Memory B cell (primary cell): Measurements from ENCODE around the gene HSPG2.
"Not testable (repeated sequence)": the region's sequence is repeated elsewhere in the genome, so short reads cannot be mapped to it uniquely, and the experiment has no call there.

Experiments
- ATAC-seq: fragments of 150-1000 bp; cut with Tn5 transposase; 2 replicates; pipeline ENCODE4 v1.10.0; 2021; ENCODE audit warnings: low read depth, mild to moderate bottlenecking, moderate library complexity
- DNase-seq, 2 donors: peaks; one replicate each; pipeline ENCODE4 v3.0.0; 2022; ENCODE audit warnings: low spot score in 2 of 2
- H3K27ac Mint-ChIP-seq: one replicate; pipeline ENCODE4 v1.8.0; 2022; ENCODE audit warnings: mild to moderate bottlenecking, moderate library complexity, mixed read lengths
- H3K27me3 Mint-ChIP-seq: one replicate; pipeline ENCODE4 v1.8.0; 2022; ENCODE audit warnings: mixed read lengths
- H3K36me3 Mint-ChIP-seq: one replicate; pipeline ENCODE4 v1.8.0; 2022; ENCODE audit warnings: mild to moderate bottlenecking, mixed read lengths
- H3K4me1 Mint-ChIP-seq: one replicate; pipeline ENCODE4 v1.8.0; 2022; ENCODE audit warnings: mixed read lengths
- H3K4me3 Mint-ChIP-seq: one replicate; pipeline ENCODE4 v1.8.0; 2022; ENCODE audit warnings: mild to moderate bottlenecking, moderate library complexity, mixed read lengths
- H3K9me3 Mint-ChIP-seq: one replicate; pipeline ENCODE4 v1.8.0; 2022; ENCODE audit warnings: mixed read lengths

The HSPG2 gene

GRCh38 chr1:21967216-21967615, 30.1 kb upstream of the HSPG2 start:
- not testable (repeated sequence) for H3K4me1 Mint-ChIP-seq, H3K4me3 Mint-ChIP-seq, H3K27me3 Mint-ChIP-seq

GRCh38 chr1:21966247-21967000, 29.3 kb upstream of the HSPG2 start:
- DNase-seq (no peak), ATAC-seq (no peak)
- H3K4me3 Mint-ChIP-seq: no peak overlapping the region

More at GRCh38 chr1:21967216-21967615, 30.1 kb upstream of the HSPG2 start:
- not testable (repeated sequence) for DNase-seq, ATAC-seq, H3K27ac Mint-ChIP-seq, H3K36me3 Mint-ChIP-seq, H3K9me3 Mint-ChIP-seq

GRCh38 chr1:21963477-21964217, 26.5 kb upstream of the HSPG2 start:
- Mint-ChIP-seq H3K9me3 (no peaks in the 10 kb centered on the region), H3K27me3 (peaks cover 8% of the 10 kb centered on the region), H3K4me3 (no peak overlapping the region), H3K36me3 (no peaks in the 10 kb centered on the region), H3K27ac (no peak overlapping the region), H3K4me1 (peaks cover 3% of the 10 kb centered on the region)
- ATAC-seq: peak; percentile 97
- DNase-seq: peak; percentile 87 to 91

More at GRCh38 chr1:21966247-21967000, 29.3 kb upstream of the HSPG2 start:
- Mint-ChIP-seq H3K4me1 (peaks cover 3% of the 10 kb centered on the region), H3K36me3 (no peaks in the 10 kb centered on the region), H3K27ac (no peak overlapping the region), H3K9me3 (no peaks in the 10 kb centered on the region), H3K27me3 (peaks cover 9% of the 10 kb centered on the region)

- ATAC-seq (no peak), DNase-seq (no peak)
- peaks cover 8% of the 10 kb centered on the region for H3K4me1 Mint-ChIP-seq
- no peaks in the 10 kb centered on the region for H3K9me3 Mint-ChIP-seq
- H3K27ac Mint-ChIP-seq: no peak overlapping the region
- no peaks in the 10 kb centered on the region for H3K36me3 Mint-ChIP-seq
- H3K4me3 Mint-ChIP-seq: no peak overlapping the region
- H3K27me3 Mint-ChIP-seq: peaks cover 15% of the 10 kb centered on the region
Observed at GRCh38 chr1:21961799-21962198, 24.7 kb upstream of the HSPG2 start.

- H3K36me3 Mint-ChIP-seq: no peaks in the 10 kb centered on the region
- H3K9me3 Mint-ChIP-seq: no peaks in the 10 kb centered on the region
- peaks cover 13% of the 10 kb centered on the region for H3K27me3 Mint-ChIP-seq
- peaks cover 8% of the 10 kb centered on the region for H3K4me1 Mint-ChIP-seq
- DNase-seq (no peak), ATAC-seq (no peak)
- no peak overlapping the region for H3K4me3 Mint-ChIP-seq
- no peak overlapping the region for H3K27ac Mint-ChIP-seq
Observed at GRCh38 chr1:21961337-21961736, 24.2 kb upstream of the HSPG2 start.

- H3K27ac Mint-ChIP-seq: no peak overlapping the region
- DNase-seq (no peak), ATAC-seq (peak; percentile 62)
- H3K9me3 Mint-ChIP-seq: no peaks in the 10 kb centered on the region
- H3K4me1 Mint-ChIP-seq: peaks cover 4% of the 10 kb centered on the region
- no peaks in the 10 kb centered on the region for H3K36me3 Mint-ChIP-seq
- H3K4me3 Mint-ChIP-seq: no peak overlapping the region
- peaks cover 11% of the 10 kb centered on the region for H3K27me3 Mint-ChIP-seq
Observed at GRCh38 chr1:21956720-21957552, 19.8 kb upstream of the HSPG2 start.

- no peak for DNase-seq
- Mint-ChIP-seq H3K4me3 (no peak overlapping the region), H3K9me3 (no peaks in the 10 kb centered on the region), H3K27me3 (peaks cover 11% of the 10 kb centered on the region), H3K27ac (no peak overlapping the region), H3K4me1 (peaks cover 4% of the 10 kb centered on the region), H3K36me3 (no peaks in the 10 kb centered on the region)
- ATAC-seq: no peak
Observed at GRCh38 chr1:21955501-21956281, 18.6 kb upstream of the HSPG2 start.

- DNase-seq (no peak), ATAC-seq (no peak)
- no peak overlapping the region for H3K4me3 Mint-ChIP-seq
- H3K27ac Mint-ChIP-seq: no peak overlapping the region
- peaks cover 11% of the 10 kb centered on the region for H3K27me3 Mint-ChIP-seq
- no peaks in the 10 kb centered on the region for H3K9me3 Mint-ChIP-seq
- peaks cover 4% of the 10 kb centered on the region for H3K4me1 Mint-ChIP-seq
- H3K36me3 Mint-ChIP-seq: no peaks in the 10 kb centered on the region
Observed at GRCh38 chr1:21955058-21955457, 17.9 kb upstream of the HSPG2 start.

GRCh38 chr1:21952786-21953520, 15.8 kb upstream of the HSPG2 start:
- Mint-ChIP-seq H3K27me3 (peaks cover 6% of the 10 kb centered on the region), H3K36me3 (no peaks in the 10 kb centered on the region), H3K9me3 (no peaks in the 10 kb centered on the region), H3K4me1 (peaks cover 4% of the 10 kb centered on the region), H3K4me3 (no peak overlapping the region), H3K27ac (no peak overlapping the region)
- ATAC-seq (no peak), DNase-seq (no peak)

GRCh38 chr1:21951226-21951870, 14.2 kb upstream of the HSPG2 start:
- DNase-seq (no peak), ATAC-seq (no peak)
- Mint-ChIP-seq H3K4me1 (no peaks in the 10 kb centered on the region), H3K36me3 (no peaks in the 10 kb centered on the region), H3K9me3 (no peaks in the 10 kb centered on the region), H3K27ac (no peak overlapping the region), H3K4me3 (no peak overlapping the region), H3K27me3 (peaks cover under 1% of the 10 kb centered on the region)

- Mint-ChIP-seq H3K4me3 (no peak overlapping the region), H3K9me3 (no peaks in the 10 kb centered on the region), H3K27me3 (no peaks in the 10 kb centered on the region), H3K27ac (no peak overlapping the region), H3K36me3 (no peaks in the 10 kb centered on the region), H3K4me1 (no peaks in the 10 kb centered on the region)
- ATAC-seq (no peak), DNase-seq (no peak)
Observed at GRCh38 chr1:21950734-21951133, 13.6 kb upstream of the HSPG2 start.

- H3K27ac Mint-ChIP-seq: no peak overlapping the region
- no peak overlapping the region for H3K4me3 Mint-ChIP-seq
- DNase-seq (no peak), ATAC-seq (no peak)
- no peaks in the 10 kb centered on the region for H3K4me1 Mint-ChIP-seq
- no peaks in the 10 kb centered on the region for H3K36me3 Mint-ChIP-seq
- H3K27me3 Mint-ChIP-seq: no peaks in the 10 kb centered on the region
- no peaks in the 10 kb centered on the region for H3K9me3 Mint-ChIP-seq
Observed at GRCh38 chr1:21946836-21947587, 9.9 kb upstream of the HSPG2 start.
